Measurements from ENCODE around the gene MYH13.

The MYH13 gene

GRCh38 chr17:10372906-10373305 is at the start of gene MYH13:
TSS of gene MYH13 (minus strand) at chr17:10373006. CDS start at chr17:10364530, 8,476 bp downstream.
- no peak for DNase-seq

- DNase-seq: no peak
These were observed 49.2 kb upstream of the MYH13 start, which contains the start of gene MYH8 for GRCh38 chr17:10421900-10422542. TSS of gene MYH8 (minus strand) at chr17:10421950. CDS start at chr17:10420227, 1,723 bp downstream.

DNA sequence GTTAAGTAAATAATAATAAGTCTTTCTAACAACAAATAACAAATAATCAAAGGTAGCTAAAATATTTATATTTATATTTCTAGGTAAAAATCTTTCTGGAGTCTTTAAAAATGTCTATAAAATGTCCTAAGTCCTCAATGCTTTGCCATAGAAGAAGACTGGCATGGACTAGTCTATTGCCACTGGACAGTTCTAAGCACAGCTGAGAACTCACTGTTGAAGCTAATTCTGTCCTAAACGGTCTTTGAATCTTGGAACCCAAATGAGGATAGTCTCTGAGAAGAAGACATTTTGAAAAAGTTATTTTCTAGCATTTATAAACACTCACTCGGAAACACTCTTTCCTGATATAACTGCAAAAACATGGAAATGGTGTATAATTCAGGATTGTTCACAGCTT is 48.4 kb upstream of the MYH13 start:
- no peak for DNase-seq

- DNase-seq: no peak
These were observed 48.0 kb upstream of the MYH13 start for GRCh38 chr17:10420811-10421210.

DNA sequence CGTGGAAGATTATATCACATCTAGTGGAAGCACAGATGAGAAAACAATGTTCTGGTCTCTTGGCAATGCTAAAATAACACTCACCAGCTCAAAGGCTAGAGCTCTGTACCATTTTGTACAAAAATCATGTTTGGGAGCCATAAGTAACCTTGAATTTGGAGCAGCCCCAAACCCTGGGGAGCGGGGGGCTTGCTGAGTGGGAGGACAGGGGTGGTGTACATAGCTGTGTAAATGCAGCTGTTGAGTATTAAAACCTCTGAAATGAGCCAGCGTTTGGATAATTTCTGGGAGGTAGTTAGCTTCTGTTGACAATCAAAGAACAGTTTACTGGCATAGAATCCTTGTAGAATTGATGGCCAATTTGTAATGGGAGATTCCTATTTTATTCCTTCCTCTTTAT is 44.6 kb upstream of the MYH13 start:
- DNase-seq: no peak

DNA sequence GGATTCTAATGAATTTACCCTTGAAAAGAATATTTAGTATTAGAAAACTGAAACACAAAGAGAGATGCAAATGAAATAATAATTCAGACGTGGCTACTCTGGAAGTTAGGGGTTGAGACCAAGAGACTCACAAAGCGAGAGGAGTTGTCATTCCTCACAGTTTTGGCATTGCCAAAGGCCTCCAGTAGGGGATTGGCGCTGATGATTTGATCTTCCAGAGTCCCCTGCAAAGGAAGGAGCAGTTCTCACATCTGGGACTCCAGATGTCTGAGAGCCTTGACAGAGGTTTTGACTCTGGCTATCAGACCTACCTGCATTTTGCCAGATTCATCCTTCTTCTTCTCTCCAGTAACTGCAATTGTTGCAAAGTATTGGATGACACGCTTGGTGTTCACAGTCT is 42.4 kb upstream of the MYH13 start:
- DNase-seq: no peak

DNA sequence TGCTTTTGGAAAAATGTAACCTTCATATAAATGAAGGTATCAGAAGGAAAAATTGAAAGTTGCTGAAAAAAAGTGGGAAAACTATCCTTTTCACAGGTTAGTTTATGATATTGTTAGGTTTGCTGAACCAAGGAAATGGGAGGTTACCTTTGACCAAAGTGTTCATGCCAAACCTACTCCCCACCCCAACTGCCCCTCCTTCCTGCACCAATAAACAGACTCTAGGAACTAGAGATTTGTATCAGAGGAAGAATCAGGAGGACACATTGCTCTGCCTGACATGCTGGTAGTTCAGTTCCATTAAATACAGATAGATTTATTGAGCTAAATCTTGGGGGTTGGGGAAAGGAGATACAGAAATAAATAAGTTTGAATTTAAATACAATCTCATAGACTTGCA is 30.8 kb upstream of the MYH13 start:
- no peak for DNase-seq

GRCh38 chr17:10398352-10398751 is 25.5 kb upstream of the MYH13 start:
- DNase-seq: no peak

DNA sequence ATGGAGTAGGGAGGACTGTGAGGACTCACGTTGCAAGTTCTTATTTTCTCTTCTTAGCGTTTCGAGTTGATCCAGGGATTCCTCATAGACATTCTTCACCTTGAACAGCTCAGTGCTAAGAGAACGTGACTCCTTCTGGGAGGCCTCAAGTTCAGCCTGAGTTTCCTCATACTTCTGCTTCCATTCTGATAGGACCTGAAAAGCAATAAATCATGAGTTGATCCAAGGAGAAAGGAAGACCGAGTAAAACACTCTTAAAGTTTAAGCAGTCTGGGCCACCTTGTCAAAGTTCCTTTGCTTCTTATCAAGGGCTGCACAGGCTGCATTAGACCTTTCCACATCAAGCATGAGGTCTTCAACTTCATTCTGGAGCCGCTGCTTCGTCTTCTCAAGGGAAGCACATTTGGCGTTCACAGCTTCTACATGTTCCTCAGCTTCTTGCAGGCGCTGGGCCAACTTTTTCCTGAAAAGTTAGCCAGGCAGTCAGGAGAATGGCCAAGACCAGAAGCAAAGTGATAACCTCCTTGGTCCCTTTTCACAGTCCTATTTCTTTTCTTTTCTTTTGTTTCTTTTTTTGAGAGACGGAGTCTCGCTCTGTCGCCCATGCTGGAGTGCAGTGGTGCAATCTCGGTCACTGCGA is 23.8 kb upstream of the MYH13 start:
- no peak for DNase-seq

DNA sequence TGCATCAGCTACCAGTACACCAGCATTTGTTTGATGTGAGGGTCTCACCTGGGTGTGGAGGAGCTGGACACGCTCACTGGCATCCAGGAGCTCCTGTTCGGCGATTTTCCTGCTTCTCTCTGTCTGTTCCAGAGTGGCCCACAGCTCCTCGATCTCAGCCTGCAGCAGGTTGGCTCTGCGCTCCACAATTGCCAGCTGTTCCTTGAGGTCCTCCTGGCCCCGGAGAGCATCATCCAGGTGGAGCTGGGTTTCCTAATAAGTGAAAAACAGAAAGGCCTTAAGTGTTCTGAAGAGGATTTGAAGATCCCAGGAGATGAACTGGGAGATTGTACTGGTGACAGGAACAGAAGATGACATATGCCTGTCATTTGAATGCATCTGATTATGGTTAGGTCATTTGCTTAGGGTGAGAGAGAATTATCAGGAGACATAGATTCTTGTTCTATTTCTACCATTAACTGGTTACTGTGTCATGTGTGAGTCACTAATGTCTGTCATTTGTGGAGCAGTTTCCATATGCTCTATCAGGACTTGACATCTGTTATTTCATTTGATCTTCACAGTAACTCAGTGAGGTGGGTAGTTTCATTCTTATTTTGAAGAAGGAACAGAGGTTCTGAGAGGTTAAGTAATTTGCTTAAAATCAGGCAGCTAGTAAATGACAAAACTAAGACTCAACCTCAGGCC is 21.5 kb upstream of the MYH13 start:
- DNase-seq: no peak

DNA sequence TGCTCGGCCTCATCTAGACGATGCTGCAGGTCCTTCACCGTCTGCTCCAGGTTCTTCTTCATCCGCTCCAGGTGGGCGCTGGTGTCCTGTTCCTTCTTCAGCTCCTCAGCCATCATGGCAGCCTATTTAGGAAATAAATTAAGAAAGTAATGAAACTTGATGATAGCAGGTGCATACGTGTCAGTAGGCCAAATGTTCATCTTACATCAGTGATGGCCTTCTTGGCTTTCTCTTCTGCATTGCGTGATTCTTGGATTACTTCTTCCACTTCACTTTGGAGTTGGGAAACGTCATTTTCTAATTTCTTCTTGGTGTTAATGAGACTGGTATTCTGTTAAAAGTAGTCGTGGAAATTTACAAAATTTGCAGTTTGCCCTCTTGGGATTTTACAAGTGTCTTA is 20.1 kb upstream of the MYH13 start:
- DNase-seq: no peak

GRCh38 chr17:10385871-10386270 is 13.1 kb upstream of the MYH13 start:
- DNase-seq: no peak

GRCh38 chr17:10384175-10384574 is 11.4 kb upstream of the MYH13 start:
- DNase-seq: no peak

- no peak for DNase-seq
These were observed 8.0 kb upstream of the MYH13 start for GRCh38 chr17:10380631-10381408.

GRCh38 chr17:10370016-10370608 is 2.7 kb downstream of the MYH13 start:
- DNase-seq: no peak

- DNase-seq: no peak
These were observed 3.6 kb downstream of the MYH13 start for GRCh38 chr17:10369239-10369638.

DNA sequence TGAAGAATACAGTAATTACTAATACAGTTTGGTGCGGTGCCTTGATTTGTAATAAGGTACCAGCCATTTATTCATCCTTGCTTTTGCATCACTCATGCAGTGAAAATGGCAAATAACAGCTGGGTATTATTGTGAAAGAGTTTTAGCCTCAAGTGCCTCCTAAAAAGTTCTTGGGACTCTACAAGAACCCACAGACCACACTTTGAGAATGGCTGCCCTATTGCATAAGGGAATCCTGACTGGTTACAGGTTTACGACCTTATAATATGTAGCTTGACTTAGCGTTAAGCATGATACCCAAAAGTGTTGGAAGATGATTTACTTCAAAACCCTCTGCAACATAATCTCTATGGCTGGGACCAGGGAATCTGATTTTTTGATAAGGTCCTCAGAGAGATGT is 4.2 kb downstream of the MYH13 start:
- no peak for DNase-seq

- DNase-seq: no peak
These were observed 12.2 kb downstream of the MYH13 start for GRCh38 chr17:10360578-10360977.

DNA sequence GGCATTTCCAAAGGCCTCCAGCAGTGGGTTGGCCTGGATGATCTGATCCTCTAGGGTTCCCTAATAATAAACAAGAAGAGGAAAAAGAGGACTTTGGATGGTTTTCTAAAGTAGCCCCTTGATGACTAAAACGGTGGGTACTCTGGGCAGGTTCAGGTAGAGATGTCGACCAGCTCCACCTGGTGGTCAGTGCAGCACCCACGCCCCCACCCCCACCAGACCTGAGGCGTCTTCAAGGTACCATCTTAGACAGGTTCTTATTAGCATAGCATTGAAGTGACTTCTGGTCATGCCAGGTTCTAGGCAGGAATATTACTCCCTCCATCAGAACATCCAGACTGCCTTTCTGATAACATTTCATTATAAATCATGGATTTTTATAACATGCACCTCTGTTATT is 15.0 kb downstream of the MYH13 start:
- peak; percentile 1 for DNase-seq

GRCh38 chr17:10354651-10355050 is 18.2 kb downstream of the MYH13 start:
- no peak for DNase-seq

- no peak for DNase-seq
These were observed 19.9 kb downstream of the MYH13 start for GRCh38 chr17:10352893-10353292.

- no peak for DNase-seq
These were observed 23.4 kb downstream of the MYH13 start for GRCh38 chr17:10349403-10349802.

GRCh38 chr17:10344816-10345215 is 28.0 kb downstream of the MYH13 start:
- DNase-seq: no peak

Data from NK-92 treated with Interleukin-12 subunit alpha and Interleukin-12 subunit beta, amount 100 ng/mL, for 24 hours (cell line).